Measurements from ENCODE around the gene PLCZ1. TPM values are rescaled to one million over a fixed set of nuclear protein-coding genes. Genes with fewer than 3 reads are reported as not detected.

Gene PLCZ1
- total and polyA plus RNA-seq, 9 of the 15 experiments (the other 6 are each of a cell fraction or from before 2014, with no cell fraction given), result not detected

DNA sequence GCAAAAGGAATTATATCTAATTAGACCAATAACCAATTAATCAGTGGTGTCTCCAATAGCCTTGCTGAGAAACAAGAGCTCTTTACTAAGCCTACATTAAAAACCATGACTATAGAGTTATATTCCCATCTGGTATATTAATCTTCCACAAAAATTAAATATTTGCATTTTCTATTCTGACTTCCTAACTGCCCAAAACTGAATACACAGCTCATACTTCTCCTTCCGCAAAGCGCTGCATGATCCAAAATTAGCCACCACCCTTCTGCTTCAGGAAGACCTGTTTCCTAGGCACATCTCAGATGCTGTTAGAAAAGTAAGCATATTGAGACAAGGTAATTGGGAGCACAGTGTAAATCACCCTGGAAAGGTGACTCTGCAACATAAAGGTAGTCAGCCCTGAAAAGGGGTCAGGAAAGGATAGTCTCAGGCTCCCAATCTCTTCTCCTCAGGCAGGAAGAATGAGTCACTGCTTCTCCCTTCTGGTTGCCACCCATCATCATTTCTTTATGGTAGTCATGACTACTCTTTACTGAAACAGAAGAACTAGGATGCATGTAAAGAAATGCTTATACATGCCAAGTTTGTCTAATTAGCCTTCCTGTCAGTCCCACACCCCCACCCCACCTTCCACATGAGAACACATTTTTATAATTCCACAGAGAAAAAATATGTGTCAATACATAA is 54.3 kb downstream of the PLCZ1 start (continued):
- peak; percentile 88 for TF ChIP-seq RFX1 (IDR thresholded peaks at IDR 0.05)
- peak; percentile 83 for TF ChIP-seq JUND (IDR thresholded peaks at IDR 0.05; ENCODE audit: borderline replicate concordance, low read depth, low read length)
- TF ChIP-seq JUND (tag; IDR thresholded peaks at IDR 0.05; ENCODE audit: borderline replicate concordance, low read depth, low read length), result peak; percentile 71; the same call in 1 of the 3 replicates
- TF ChIP-seq, protein P1, sequence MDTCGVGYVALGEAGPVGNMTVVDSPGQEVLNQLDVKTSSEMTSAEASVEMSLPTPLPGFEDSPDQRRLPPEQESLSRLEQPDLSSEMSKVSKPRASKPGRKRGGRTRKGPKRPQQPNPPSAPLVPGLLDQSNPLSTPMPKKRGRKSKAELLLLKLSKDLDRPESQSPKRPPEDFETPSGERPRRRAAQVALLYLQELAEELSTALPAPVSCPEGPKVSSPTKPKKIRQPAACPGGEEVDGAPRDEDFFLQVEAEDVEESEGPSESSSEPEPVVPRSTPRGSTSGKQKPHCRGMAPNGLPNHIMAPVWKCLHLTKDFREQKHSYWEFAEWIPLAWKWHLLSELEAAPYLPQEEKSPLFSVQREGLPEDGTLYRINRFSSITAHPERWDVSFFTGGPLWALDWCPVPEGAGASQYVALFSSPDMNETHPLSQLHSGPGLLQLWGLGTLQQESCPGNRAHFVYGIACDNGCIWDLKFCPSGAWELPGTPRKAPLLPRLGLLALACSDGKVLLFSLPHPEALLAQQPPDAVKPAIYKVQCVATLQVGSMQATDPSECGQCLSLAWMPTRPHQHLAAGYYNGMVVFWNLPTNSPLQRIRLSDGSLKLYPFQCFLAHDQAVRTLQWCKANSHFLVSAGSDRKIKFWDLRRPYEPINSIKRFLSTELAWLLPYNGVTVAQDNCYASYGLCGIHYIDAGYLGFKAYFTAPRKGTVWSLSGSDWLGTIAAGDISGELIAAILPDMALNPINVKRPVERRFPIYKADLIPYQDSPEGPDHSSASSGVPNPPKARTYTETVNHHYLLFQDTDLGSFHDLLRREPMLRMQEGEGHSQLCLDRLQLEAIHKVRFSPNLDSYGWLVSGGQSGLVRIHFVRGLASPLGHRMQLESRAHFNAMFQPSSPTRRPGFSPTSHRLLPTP (IDR thresholded peaks at IDR 0.05; ENCODE audit: borderline replicate concordance, extremely low read depth, insufficient read length), result no peak
- TF ChIP-seq, protein P2, sequence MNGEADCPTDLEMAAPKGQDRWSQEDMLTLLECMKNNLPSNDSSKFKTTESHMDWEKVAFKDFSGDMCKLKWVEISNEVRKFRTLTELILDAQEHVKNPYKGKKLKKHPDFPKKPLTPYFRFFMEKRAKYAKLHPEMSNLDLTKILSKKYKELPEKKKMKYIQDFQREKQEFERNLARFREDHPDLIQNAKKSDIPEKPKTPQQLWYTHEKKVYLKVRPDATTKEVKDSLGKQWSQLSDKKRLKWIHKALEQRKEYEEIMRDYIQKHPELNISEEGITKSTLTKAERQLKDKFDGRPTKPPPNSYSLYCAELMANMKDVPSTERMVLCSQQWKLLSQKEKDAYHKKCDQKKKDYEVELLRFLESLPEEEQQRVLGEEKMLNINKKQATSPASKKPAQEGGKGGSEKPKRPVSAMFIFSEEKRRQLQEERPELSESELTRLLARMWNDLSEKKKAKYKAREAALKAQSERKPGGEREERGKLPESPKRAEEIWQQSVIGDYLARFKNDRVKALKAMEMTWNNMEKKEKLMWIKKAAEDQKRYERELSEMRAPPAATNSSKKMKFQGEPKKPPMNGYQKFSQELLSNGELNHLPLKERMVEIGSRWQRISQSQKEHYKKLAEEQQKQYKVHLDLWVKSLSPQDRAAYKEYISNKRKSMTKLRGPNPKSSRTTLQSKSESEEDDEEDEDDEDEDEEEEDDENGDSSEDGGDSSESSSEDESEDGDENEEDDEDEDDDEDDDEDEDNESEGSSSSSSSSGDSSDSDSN (IDR thresholded peaks at IDR 0.05; ENCODE audit: borderline replicate concordance in 1 of 2, low read depth in 2 of 2, low read length in 2 of 2), result no peak
- TF ChIP-seq CLOCK (CRISPR knock-in tag; IDR thresholded peaks at IDR 0.05; ENCODE audit: borderline replicate concordance), result no peak
- TF ChIP-seq BCL6 (CRISPR knock-in tag; IDR thresholded peaks at IDR 0.05), result no peak
- no peak for TF ChIP-seq DNMT1 (IDR thresholded peaks at IDR 0.05)
- TF ChIP-seq E2F4 (CRISPR knock-in tag; IDR thresholded peaks at IDR 0.05; ENCODE audit: low read depth), result no peak
- no peak for TF ChIP-seq ZNF282 (CRISPR knock-in tag; IDR thresholded peaks at IDR 0.05)
- TF ChIP-seq, protein P3, sequence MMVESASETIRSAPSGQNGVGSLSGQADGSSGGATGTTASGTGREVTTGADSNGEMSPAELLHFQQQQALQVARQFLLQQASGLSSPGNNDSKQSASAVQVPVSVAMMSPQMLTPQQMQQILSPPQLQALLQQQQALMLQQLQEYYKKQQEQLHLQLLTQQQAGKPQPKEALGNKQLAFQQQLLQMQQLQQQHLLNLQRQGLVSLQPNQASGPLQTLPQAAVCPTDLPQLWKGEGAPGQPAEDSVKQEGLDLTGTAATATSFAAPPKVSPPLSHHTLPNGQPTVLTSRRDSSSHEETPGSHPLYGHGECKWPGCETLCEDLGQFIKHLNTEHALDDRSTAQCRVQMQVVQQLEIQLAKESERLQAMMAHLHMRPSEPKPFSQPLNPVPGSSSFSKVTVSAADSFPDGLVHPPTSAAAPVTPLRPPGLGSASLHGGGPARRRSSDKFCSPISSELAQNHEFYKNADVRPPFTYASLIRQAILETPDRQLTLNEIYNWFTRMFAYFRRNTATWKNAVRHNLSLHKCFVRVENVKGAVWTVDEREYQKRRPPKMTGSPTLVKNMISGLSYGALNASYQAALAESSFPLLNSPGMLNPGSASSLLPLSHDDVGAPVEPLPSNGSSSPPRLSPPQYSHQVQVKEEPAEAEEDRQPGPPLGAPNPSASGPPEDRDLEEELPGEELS (CRISPR knock-in tag; IDR thresholded peaks at IDR 0.05; ENCODE audit: borderline replicate concordance), result no peak
- no peak for TF ChIP-seq PHB2 (IDR thresholded peaks at IDR 0.05; ENCODE audit: low read depth)
- no peak for TF ChIP-seq GABPB1 (CRISPR knock-in tag; IDR thresholded peaks at IDR 0.05)
- TF ChIP-seq MEF2A (IDR thresholded peaks at IDR 0.05; ENCODE audit: control insufficient read depth, low read depth, low read length), result no peak
- peak; percentile 37; the same call in 1 of the 2 replicates for TF ChIP-seq CBFA2T2 (conservative IDR thresholded peaks at IDR 0.05)
- TF ChIP-seq MCM7 (IDR thresholded peaks at IDR 0.05), result no peak
- no peak for TF ChIP-seq DIDO1 (tag; IDR thresholded peaks at IDR 0.05; ENCODE audit: low read depth)
